SH-SY5Y (cell line): ENCODE results near the gene GNLY.

Experiments
- GATA2 ChIP-seq: IDR thresholded peaks from 2 replicates; pipeline ENCODE4 v1.6.1; 2011; ENCODE audit warnings: mild to moderate bottlenecking, low read depth, low read length
- GATA3 ChIP-seq: IDR thresholded peaks from 2 replicates; pipeline ENCODE4 v1.6.1; 2011; ENCODE audit warnings: low read depth, mild to moderate bottlenecking, low read length, moderate library complexity

DNA sequence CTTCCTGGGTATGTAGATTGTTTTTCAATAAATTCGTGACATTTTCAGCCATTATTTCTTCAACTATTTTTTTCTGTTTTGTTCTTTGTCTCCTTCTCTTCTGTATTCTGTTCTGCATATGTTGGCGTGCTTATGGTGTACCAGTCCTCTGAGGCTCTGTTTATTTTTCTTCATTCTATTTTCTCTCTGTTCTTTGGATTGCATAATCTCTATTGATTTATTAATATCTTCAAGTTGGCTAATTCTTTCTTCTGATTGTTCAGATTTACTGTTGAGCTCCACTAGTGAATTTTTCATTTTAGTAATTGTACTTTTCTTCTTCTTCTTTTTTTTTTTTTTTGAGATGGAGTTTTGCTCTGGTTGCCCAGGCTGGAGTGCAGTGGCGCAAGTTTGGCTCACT lies 9.9 kb downstream of the GNLY start:
- TF ChIP-seq GATA2 (no peak), GATA3 (no peak)
